Effector memory CD4-positive, alpha-beta T cell (primary cell): ENCODE measurements around the gene TNFRSF21.

Experiments used
- DNase-seq, 3 donors: peaks; one replicate each; pipeline ENCODE4 v3.0.0-alpha.2; 2020
- H3K27ac ChIP-seq: 2 replicates; pipeline ENCODE4 v1.7.0; 2013; ENCODE audit warnings: mild to moderate bottlenecking, low read length, moderate library complexity; ENCODE audit not compliant: insufficient read depth, poor library complexity, severe bottlenecking
- H3K27me3 ChIP-seq: replicated peaks from 2 replicates; pipeline ENCODE4 v1.7.0; 2013; ENCODE audit warnings: mild to moderate bottlenecking, low read length; ENCODE audit not compliant: insufficient read depth, control insufficient read depth, poor library complexity, severe bottlenecking
- H3K36me3 ChIP-seq: 2 replicates; pipeline ENCODE4 v1.7.0; 2013; ENCODE audit warnings: mild to moderate bottlenecking, low read length, moderate library complexity; ENCODE audit not compliant: control insufficient read depth, insufficient read depth
- H3K4me1 ChIP-seq: 2 replicates; pipeline ENCODE4 v1.7.0; 2013; ENCODE audit warnings: low read length, mild to moderate bottlenecking; ENCODE audit not compliant: control insufficient read depth, insufficient read depth, poor library complexity, severe bottlenecking
- H3K4me3 ChIP-seq: 2 replicates; pipeline ENCODE4 v1.7.0; 2013; ENCODE audit warnings: low read length, low read depth, mild to moderate bottlenecking; ENCODE audit not compliant: insufficient read depth, poor library complexity, severe bottlenecking
- H3K9me3 ChIP-seq: 2 replicates; pipeline ENCODE4 v1.7.0; 2013; ENCODE audit warnings: mild to moderate bottlenecking, low read length, moderate library complexity; ENCODE audit not compliant: control insufficient read depth

The TNFRSF21 gene

GRCh38 chr6:47246551-47246950 lies 63.2 kb downstream of the TNFRSF21 start:
- Histone ChIP-seq H3K9me3 (no peaks in the 10 kb centered on the region), H3K27ac (no peak overlapping the region), H3K36me3 (no peaks in the 10 kb centered on the region), H3K4me3 (no peak overlapping the region), H3K27me3 (no peaks in the 10 kb centered on the region), H3K4me1 (no peaks in the 10 kb centered on the region)
- no peak for DNase-seq

- no peak overlapping the region for H3K4me3 ChIP-seq
- H3K27me3 ChIP-seq = no peaks in the 10 kb centered on the region
- no peak for DNase-seq
- H3K27ac ChIP-seq = no peak overlapping the region
- no peaks in the 10 kb centered on the region for H3K4me1 ChIP-seq
- H3K36me3 ChIP-seq = no peaks in the 10 kb centered on the region
- no peaks in the 10 kb centered on the region for H3K9me3 ChIP-seq
Measured at GRCh38 chr6:47245745-47246371, 63.8 kb downstream of the TNFRSF21 start.

GRCh38 chr6:47242483-47243386 lies 67.0 kb downstream of the TNFRSF21 start:
- no peaks in the 10 kb centered on the region for H3K4me1 ChIP-seq
- no peak overlapping the region for H3K27ac ChIP-seq
- H3K27me3 ChIP-seq = no peaks in the 10 kb centered on the region
- no peak overlapping the region for H3K4me3 ChIP-seq
- no peaks in the 10 kb centered on the region for H3K9me3 ChIP-seq
- DNase-seq = peak in 2 of 3 donors; percentile 2 to 8
- H3K36me3 ChIP-seq = no peaks in the 10 kb centered on the region

- Histone ChIP-seq H3K4me3 (no peak overlapping the region), H3K36me3 (no peaks in the 10 kb centered on the region), H3K4me1 (no peaks in the 10 kb centered on the region), H3K27me3 (no peaks in the 10 kb centered on the region), H3K9me3 (no peaks in the 10 kb centered on the region), H3K27ac (no peak overlapping the region)
- DNase-seq = no peak
Measured at GRCh38 chr6:47241742-47242482, 67.8 kb downstream of the TNFRSF21 start.

GRCh38 chr6:47240277-47240890 lies 69.3 kb downstream of the TNFRSF21 start:
- no peak for DNase-seq
- no peaks in the 10 kb centered on the region for H3K36me3 ChIP-seq
- H3K27me3 ChIP-seq = no peaks in the 10 kb centered on the region
- H3K4me3 ChIP-seq = no peak overlapping the region
- H3K4me1 ChIP-seq = no peaks in the 10 kb centered on the region
- H3K27ac ChIP-seq = no peak overlapping the region
- H3K9me3 ChIP-seq = no peaks in the 10 kb centered on the region

GRCh38 chr6:47239546-47239945 lies 70.2 kb downstream of the TNFRSF21 start:
- H3K4me3 ChIP-seq = no peak overlapping the region
- no peaks in the 10 kb centered on the region for H3K27me3 ChIP-seq
- H3K9me3 ChIP-seq = no peaks in the 10 kb centered on the region
- H3K27ac ChIP-seq = no peak overlapping the region
- H3K36me3 ChIP-seq = no peaks in the 10 kb centered on the region
- H3K4me1 ChIP-seq = no peaks in the 10 kb centered on the region
- no peak for DNase-seq

GRCh38 chr6:47238456-47238995 lies 71.2 kb downstream of the TNFRSF21 start:
- H3K4me3 ChIP-seq = no peak overlapping the region
- H3K4me1 ChIP-seq = no peaks in the 10 kb centered on the region
- no peak for DNase-seq
- H3K9me3 ChIP-seq = no peaks in the 10 kb centered on the region
- H3K27me3 ChIP-seq = no peaks in the 10 kb centered on the region
- H3K36me3 ChIP-seq = no peaks in the 10 kb centered on the region
- no peak overlapping the region for H3K27ac ChIP-seq

GRCh38 chr6:47237196-47237595 lies 72.5 kb downstream of the TNFRSF21 start:
- H3K36me3 ChIP-seq = no peaks in the 10 kb centered on the region
- no peaks in the 10 kb centered on the region for H3K9me3 ChIP-seq
- H3K4me1 ChIP-seq = no peaks in the 10 kb centered on the region
- no peak for DNase-seq
- H3K27me3 ChIP-seq = no peaks in the 10 kb centered on the region
- H3K4me3 ChIP-seq = no peak overlapping the region
- H3K27ac ChIP-seq = no peak overlapping the region

GRCh38 chr6:47235964-47236760 lies 73.5 kb downstream of the TNFRSF21 start:
- Histone ChIP-seq H3K27ac (no peak overlapping the region), H3K4me1 (no peaks in the 10 kb centered on the region), H3K36me3 (no peaks in the 10 kb centered on the region), H3K4me3 (no peak overlapping the region), H3K27me3 (no peaks in the 10 kb centered on the region), H3K9me3 (no peaks in the 10 kb centered on the region)
- no peak for DNase-seq
